K562 (cell line): ENCODE results near the gene GATC. TPM values are rescaled to one million over a fixed set of nuclear protein-coding genes. Genes with fewer than 3 reads are reported as not detected.

Source experiments
- ATAC-seq: fragments of 200-7000 bp; cut with Tn5 transposase; 3 replicates; pipeline ENCODE4 v1.9.1; 2020; ENCODE audit warnings: moderate library complexity
- BruUV-seq: library from RNA; stranded (reverse); fragments of 400-500 nt; replicated peaks from 2 replicates; lab custom pipeline; 2021; lab: Mats Ljungman, UMichigan
- CTCF ChIA-PET: fragments of 300-600 bp; formaldehyde crosslinking; extraction: SDS; loops from one replicate; lab custom pipeline; 2021; ENCODE audit warnings: low intra/inter-chr PET ratio; lab: Yijun Ruan, JAX
- POLR2A ChIA-PET: fragments of 300-600, 350-650 bp; sonication (Branson Sonifier 250); formaldehyde crosslinking; extraction: SDS; loops from one replicate; lab custom pipeline; 2021; ENCODE audit warnings: antibody characterized with exemption, inconsistent platforms; lab: Yijun Ruan, JAX
- DNase-seq, 4 experiments: peaks; one replicate each; pipeline versions ENCODE4 v3.0.0 to v3.0.0-alpha.2; 2011 to 2018; ENCODE audit warnings: low spot score in 3 of 4, mixed read lengths in 3 of 4; ENCODE audit errors: extremely low read depth in 1 of 4
- FAIRE-seq: peaks from 2 replicates; lab custom pipeline; 2011; peaks lifted over from hg19 to GRCh38; lab: Jason Lieb, UNC
- H2AFZ ChIP-seq: 2 replicates; pipeline ENCODE4 v1.6.0; 2011; ENCODE audit warnings: low read depth, low read length, control low read depth, inconsistent platforms
- H3K27ac ChIP-seq: fragments of 200-600 bp; 3 replicates; pipeline ENCODE4 v1.8.0; 2011; ENCODE audit warnings: low read depth, mild to moderate bottlenecking, control low read depth, inconsistent platforms, low read length, moderate library complexity, mixed read lengths; ENCODE audit errors: extremely low read depth
- H3K27me3 ChIP-seq, 2 experiments: fragments of 300-600 bp in 1 of 2; 2 replicates in 1 of 2; 3 replicates in 1 of 2; pipeline versions ENCODE4 v1.6.0 to v1.8.0; 2011; ENCODE audit warnings: inconsistent platforms in 2 of 2, low read length in 2 of 2, mild to moderate bottlenecking in 1 of 2, mixed read lengths in 1 of 2, moderate library complexity in 1 of 2; ENCODE audit not compliant: control insufficient read depth in 2 of 2, insufficient read depth in 2 of 2
- H3K36me3 ChIP-seq: fragments of 300-600 bp; 3 replicates; pipeline ENCODE4 v1.8.0; 2011; ENCODE audit warnings: mild to moderate bottlenecking, low read length, inconsistent platforms; ENCODE audit not compliant: control insufficient read depth, insufficient read depth
- H3K4me1 ChIP-seq, 2 experiments: fragments of 200-600 bp in 1 of 2; replicated peaks in 1 of 2; 2 replicates in 1 of 2; 3 replicates in 1 of 2; pipeline versions ENCODE4 v1.5.1 to v1.8.0; 2011; ENCODE audit warnings: inconsistent platforms in 2 of 2, low read length in 2 of 2, mild to moderate bottlenecking in 1 of 2, mixed read lengths in 1 of 2, moderate library complexity in 1 of 2; ENCODE audit not compliant: control insufficient read depth in 2 of 2, insufficient read depth in 2 of 2
- H3K4me2 ChIP-seq: 2 replicates; pipeline ENCODE4 v1.6.1; 2011; ENCODE audit warnings: low read length, control low read depth, inconsistent platforms, mixed read lengths; ENCODE audit not compliant: insufficient read depth
- H3K4me3 ChIP-seq: fragments of 200-600 bp; sonication (generic), shearing (Covaris generic); 2 replicates; pipeline ENCODE4 v1.5.1; 2016; ENCODE audit warnings: control low read depth, inconsistent platforms
- H3K79me2 ChIP-seq: fragments of 200-600 bp; 3 replicates; pipeline ENCODE4 v1.8.0; 2011; ENCODE audit warnings: low read length, inconsistent platforms; ENCODE audit not compliant: control insufficient read depth, insufficient read depth
- H3K9ac ChIP-seq, 2 experiments: 2 replicates each; pipeline versions ENCODE4 v1.6.0 to v1.6.1; 2011; ENCODE audit warnings: low read depth in 2 of 2, low read length in 2 of 2, control low read depth in 1 of 2, inconsistent platforms in 1 of 2, mild to moderate bottlenecking in 1 of 2, mixed read lengths in 1 of 2; ENCODE audit not compliant: insufficient read depth in 1 of 2
- H3K9me1 ChIP-seq: one replicate; pipeline ENCODE4 v1.6.0; 2011; ENCODE audit warnings: inconsistent platforms, mild to moderate bottlenecking, low read length, moderate library complexity; ENCODE audit not compliant: control insufficient read depth, insufficient read depth
- H3K9me3 ChIP-seq: replicated peaks from 2 replicates; pipeline ENCODE4 v1.5.1; 2011; ENCODE audit warnings: low read depth, low read length, inconsistent platforms; ENCODE audit not compliant: control insufficient read depth, insufficient read depth
- H4K20me1 ChIP-seq: replicated peaks from 2 replicates; pipeline ENCODE4 v1.6.1; 2011; ENCODE audit warnings: low read length, inconsistent platforms, mixed read lengths; ENCODE audit not compliant: control insufficient read depth, insufficient read depth
- ETV5 ChIP-seq: sonication (generic); formaldehyde crosslinking; IDR thresholded peaks from 2 replicates; pipeline ENCODE4 v1.4.0; 2020; ENCODE audit warnings: low read depth, mild to moderate bottlenecking, missing genetic modification reagents
- SETDB1 ChIP-seq: IDR thresholded peaks from one replicate; pipeline ENCODE4 v1.6.1; 2012; ENCODE audit warnings: low read length, control low read depth, inconsistent platforms
- SRF ChIP-seq, 2 experiments: fragments of 250-450, 450-650 bp in 1 of 2; sonication (Bioruptor Pico) in 1 of 2; sonication (generic) in 1 of 2; formaldehyde crosslinking; IDR thresholded peaks; 2 replicates each; pipeline versions ENCODE4 v1.5.0 to v1.5.1; 2020 to 2022; ENCODE audit warnings: mild to moderate bottlenecking in 1 of 2, missing genetic modification reagents in 1 of 2
- ZNF318 ChIP-seq, 2 experiments: fragments of 450-650 bp; IDR thresholded peaks; 2 replicates each; pipeline ENCODE4 v1.6.1; 2016; ENCODE audit warnings: mild to moderate bottlenecking in 2 of 2, borderline replicate concordance in 1 of 2, low read depth in 1 of 2, moderate library complexity in 1 of 2
- WGBS: fragments of 100-300 bp; shearing (Covaris generic); methylation state at CpG from one replicate; pipeline ENCODE4 v1.1.6; 2016; ENCODE audit warnings: low coverage, mixed read lengths; ENCODE audit not compliant: insufficient coverage; ENCODE audit errors: missing lambda C conversion rate; 5-methylcytosine and 5-hydroxymethylcytosine counted together
- in situ Hi-C: fragments of 300-500 bp; cut with MboI; formaldehyde crosslinking; loops from 4 replicates; pipeline ENCODE4 v1.15.0; 2018; ENCODE audit warnings: inconsistent platforms, mixed read lengths
- intact Hi-C: fragments of 100-400 bp; cut with micrococcal nuclease; formaldehyde crosslinking; loops from 2 replicates; pipeline ENCODE4 v1.14.2; 2022
- polyA plus RNA-seq, 8 experiments: library from polyadenylated mRNA; depleted of rRNA in 4 of 8; stranded (reverse) in 5 of 8; unstranded in 3 of 8; fragments of >200 nt; fragmentation: Nextera tagmentation in 2 of 8; fragmentation: Illumina TruSeq in 1 of 8; extraction: Ambion mirVana in 2 of 8; extraction: Trizol in 1 of 8; gene quantifications; 2 replicates each; pipeline versions ENCODE4 v1.2.1 to v1.2.3, GENCODE V29; 2011 to 2014; ENCODE audit warnings: inconsistent platforms in 1 of 8, missing spikeins in 1 of 8
- total RNA-seq, 7 experiments: library from RNA; depleted of rRNA in 6 of 7; stranded (reverse); fragments of >200 nt in 6 of 7; fragmentation: Illumina TruSeq in 2 of 7; extraction: Trizol in 2 of 7; gene quantifications; 2 replicates each; pipeline versions ENCODE4 v1.2.1 to v1.2.3, GENCODE V29; 2011 to 2021; ENCODE audit warnings: low replicate concordance in 1 of 7
- TF ChIP-seq, protein P1 (sequence below): fragments of 250-450 bp; sonication (Bioruptor Pico); IDR thresholded peaks from 2 replicates; pipeline ENCODE4 v1.5.0; 2022; ENCODE audit warnings: mild to moderate bottlenecking

Gene GATC
- total and polyA plus RNA-seq, 9 of the 15 experiments (the other 6 are each of a cell fraction or from before 2014, with no cell fraction given): 5.8 to 52.6 (median 28.2) TPM

DNA sequence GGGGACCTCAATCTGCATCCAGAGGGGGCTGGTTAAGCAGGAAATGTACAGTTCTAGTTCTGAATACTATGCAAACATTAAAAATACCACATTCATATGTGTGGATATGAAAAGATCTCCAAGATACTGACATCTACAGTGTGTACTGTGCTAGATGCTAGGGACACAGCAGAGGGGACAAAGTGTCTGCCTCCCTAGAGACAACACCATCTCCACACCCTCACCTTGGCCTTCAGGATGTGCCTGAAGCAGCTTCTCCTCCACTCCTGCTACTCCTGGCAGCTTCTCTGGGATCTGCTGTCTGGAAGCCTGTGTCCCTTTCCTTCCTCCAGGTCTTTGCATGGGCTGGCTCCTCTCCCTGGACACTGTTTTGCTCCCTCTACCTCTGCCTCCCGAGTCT is 34.0 kb downstream of the GATC start:
- TF ChIP-seq ZNF318 (IDR thresholded peaks at IDR 0.05; ENCODE audit: borderline replicate concordance in 1 of 2, low read depth in 1 of 2) (no peak), SETDB1 (no peak), ETV5 (CRISPR knock-in tag) (0 out of 2 replicates have a peak, but pooled peaks have one; percentile 19), SRF (CRISPR knock-in tag; IDR thresholded peaks at IDR 0.05) (peak in 1 of 2 experiments; percentile 55; a peak in 1 of 4 replicates)
- TF ChIP-seq, protein P1, sequence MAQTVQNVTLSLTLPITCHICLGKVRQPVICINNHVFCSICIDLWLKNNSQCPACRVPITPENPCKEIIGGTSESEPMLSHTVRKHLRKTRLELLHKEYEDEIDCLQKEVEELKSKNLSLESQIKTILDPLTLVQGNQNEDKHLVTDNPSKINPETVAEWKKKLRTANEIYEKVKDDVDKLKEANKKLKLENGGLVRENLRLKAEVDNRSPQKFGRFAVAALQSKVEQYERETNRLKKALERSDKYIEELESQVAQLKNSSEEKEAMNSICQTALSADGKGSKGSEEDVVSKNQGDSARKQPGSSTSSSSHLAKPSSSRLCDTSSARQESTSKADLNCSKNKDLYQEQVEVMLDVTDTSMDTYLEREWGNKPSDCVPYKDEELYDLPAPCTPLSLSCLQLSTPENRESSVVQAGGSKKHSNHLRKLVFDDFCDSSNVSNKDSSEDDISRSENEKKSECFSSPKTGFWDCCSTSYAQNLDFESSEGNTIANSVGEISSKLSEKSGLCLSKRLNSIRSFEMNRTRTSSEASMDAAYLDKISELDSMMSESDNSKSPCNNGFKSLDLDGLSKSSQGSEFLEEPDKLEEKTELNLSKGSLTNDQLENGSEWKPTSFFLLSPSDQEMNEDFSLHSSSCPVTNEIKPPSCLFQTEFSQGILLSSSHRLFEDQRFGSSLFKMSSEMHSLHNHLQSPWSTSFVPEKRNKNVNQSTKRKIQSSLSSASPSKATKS (CRISPR knock-in tag): no peak
- H3K9me3 ChIP-seq: no peaks in the 10 kb centered on the region
- in situ Hi-C loops (no loop called here), intact Hi-C loops (no loop called here)
- H3K4me2 ChIP-seq: peak overlapping the region; percentile 46; the same call in 1 of the 2 replicates
- no TSS peak for BruUV-seq
- peak overlapping the region; percentile 61; the same call in 1 of the 2 replicates for H2AFZ ChIP-seq
- no peak for FAIRE-seq
- POLR2A ChIA-PET: interaction anchor here (0.5 to 1.6 kb wide), 6 partner anchors 10 to 188 kb away, joined by 3 to 5 read pairs (median 4); partner anchors contain the start of genes GATC, SRSF9 and TRIAP1
- H3K27me3 ChIP-seq: no peaks in the 10 kb centered on the region; a peak in 1 of 5 replicates
- no peak overlapping the region for H3K4me3 ChIP-seq
- H3K9ac ChIP-seq: peak overlapping the region in 1 of 2 experiments; percentile 72; a peak in 1 of 4 replicates
- WGBS: 0% methylated on average over 1 of the region's 1 CpG
- ATAC-seq: peak; percentile 65
- H3K36me3 ChIP-seq: peaks cover 13% of the 10 kb centered on the region; the same call in 2 of the 3 replicates
- H3K9me1 ChIP-seq: peaks cover 5% of the 10 kb centered on the region
- H3K27ac ChIP-seq: peak overlapping the region; percentile 66
- H3K4me1 ChIP-seq: peaks cover 23 to 34% of the 10 kb centered on the region in 2 experiments
- CTCF ChIA-PET: no interaction called here
- DNase-seq: no peak
- peaks cover 21% of the 10 kb centered on the region for H3K79me2 ChIP-seq
- no peaks in the 10 kb centered on the region for H4K20me1 ChIP-seq
